ENCODE results near the gene CPED1.

CPED1 gene

GRCh38 chr7:120996333-120996987 lies 7.9 kb downstream of the CPED1 start:
- DNase-seq (ENCODE audit: low read depth) = peak; percentile 93
- TF ChIP-seq CTCF (IDR thresholded peaks at IDR 0.05; ENCODE audit: low read length, missing control alignments) = no peak
- H3K4me3 ChIP-seq (replicated peaks; ENCODE audit: low read depth, low read length) = no peak overlapping the region

- no peak for DNase-seq (ENCODE audit: low read depth)
- no peak overlapping the region for H3K4me3 ChIP-seq (replicated peaks; ENCODE audit: low read depth, low read length)
- TF ChIP-seq CTCF (IDR thresholded peaks at IDR 0.05; ENCODE audit: low read length, missing control alignments) = no peak
Measured at GRCh38 chr7:120996988-120997345, 8.5 kb downstream of the CPED1 start.

GRCh38 chr7:120997882-120998474 lies 9.5 kb downstream of the CPED1 start:
- no peak for TF ChIP-seq CTCF (IDR thresholded peaks at IDR 0.05; ENCODE audit: low read length, missing control alignments)
- no peak overlapping the region for H3K4me3 ChIP-seq (replicated peaks; ENCODE audit: low read depth, low read length)
- DNase-seq (ENCODE audit: low read depth) = no peak

GRCh38 chr7:120998520-120998919 lies 10.0 kb downstream of the CPED1 start:
- DNase-seq (ENCODE audit: low read depth) = no peak
- no peak for TF ChIP-seq CTCF (IDR thresholded peaks at IDR 0.05; ENCODE audit: low read length, missing control alignments)
- no peak overlapping the region for H3K4me3 ChIP-seq (replicated peaks; ENCODE audit: low read depth, low read length)

- no peak overlapping the region for H3K4me3 ChIP-seq (replicated peaks; ENCODE audit: low read depth, low read length)
- no peak for DNase-seq (ENCODE audit: low read depth)
- no peak for TF ChIP-seq CTCF (IDR thresholded peaks at IDR 0.05; ENCODE audit: low read length, missing control alignments)
Measured at GRCh38 chr7:120998996-120999565, 10.6 kb downstream of the CPED1 start.

- DNase-seq (ENCODE audit: low read depth) = peak; percentile 77
- peak overlapping the region; percentile 38 for H3K4me3 ChIP-seq (replicated peaks; ENCODE audit: low read depth, low read length)
- no peak for TF ChIP-seq CTCF (IDR thresholded peaks at IDR 0.05; ENCODE audit: low read length, missing control alignments)
Measured at GRCh38 chr7:121000081-121000983, 11.8 kb downstream of the CPED1 start.

All from fibroblast of pulmonary artery (primary cell).